Neural progenitor cell (in vitro differentiated cells): ENCODE data around the gene FITM1. TPM values are rescaled to one million over a fixed set of nuclear protein-coding genes. Genes with fewer than 3 reads are reported as not detected.

Experiments
- DNase-seq: peaks from one replicate; pipeline ENCODE4 v3.0.0-alpha.2; 2016; ENCODE audit warnings: low spot score
- H2AFZ ChIP-seq: fragments of 200-600 bp; sonication (generic); replicated peaks from 2 replicates; pipeline ENCODE4 v1.6.1; 2016; ENCODE audit warnings: antibody characterized with exemption
- H3F3A ChIP-seq: fragments of 200-600 bp; sonication (generic); 2 replicates; pipeline ENCODE4 v1.6.1; 2016; ENCODE audit warnings: antibody characterized with exemption, low read depth
- H3K27ac ChIP-seq: fragments of 200-600 bp; sonication (generic); 2 replicates; pipeline ENCODE4 v1.5.1; 2016; ENCODE audit warnings: mild to moderate bottlenecking
- H3K27me3 ChIP-seq: fragments of 200-600 bp; sonication (generic); 2 replicates; pipeline ENCODE4 v1.6.1; 2016; ENCODE audit warnings: mild to moderate bottlenecking, moderate library complexity
- H3K36me3 ChIP-seq: fragments of 200-600 bp; sonication (generic); 2 replicates; pipeline ENCODE4 v1.5.1; 2016
- H3K4me1 ChIP-seq: fragments of 200-600 bp; sonication (generic); 2 replicates; pipeline ENCODE4 v1.6.1; 2016; ENCODE audit warnings: mixed run types
- H3K4me2 ChIP-seq: fragments of 200-600 bp; sonication (generic); 2 replicates; pipeline ENCODE4 v1.6.1; 2016
- H3K4me3 ChIP-seq: fragments of 200-600 bp; sonication (generic); 2 replicates; pipeline ENCODE4 v1.5.1; 2016
- H3K79me2 ChIP-seq: fragments of 200-600 bp; sonication (generic); 2 replicates; pipeline ENCODE4 v1.6.1; 2016; ENCODE audit warnings: low read depth
- H3K9ac ChIP-seq: fragments of 200-600 bp; sonication (generic); 2 replicates; pipeline ENCODE4 v1.6.1; 2016
- H3K9me3 ChIP-seq: fragments of 200-600 bp; sonication (generic); 2 replicates; pipeline ENCODE4 v1.5.1; 2016; ENCODE audit warnings: low read depth
- H4K20me1 ChIP-seq: fragments of 200-600 bp; sonication (generic); 2 replicates; pipeline ENCODE4 v1.6.1; 2016; ENCODE audit warnings: low read depth
- H3K27ac Mint-ChIP-seq: 3 replicates; pipeline ENCODE4 v1.8.0; 2021; ENCODE audit warnings: mixed read lengths
- H3K27me3 Mint-ChIP-seq: 2 replicates; pipeline ENCODE4 v1.8.0; 2022; ENCODE audit warnings: low read depth, mild to moderate bottlenecking, inconsistent platforms, moderate library complexity, mixed read lengths; ENCODE audit not compliant: insufficient read depth
- H3K36me3 Mint-ChIP-seq: 3 replicates; pipeline ENCODE4 v1.8.0; 2021; ENCODE audit warnings: mixed read lengths
- H3K4me1 Mint-ChIP-seq: 3 replicates; pipeline ENCODE4 v1.8.0; 2021; ENCODE audit warnings: mixed read lengths
- H3K4me3 Mint-ChIP-seq: 3 replicates; pipeline ENCODE4 v1.8.0; 2021; ENCODE audit warnings: mild to moderate bottlenecking, moderate library complexity, mixed read lengths
- H3K9me3 Mint-ChIP-seq: 3 replicates; pipeline ENCODE4 v1.8.0; 2020; ENCODE audit warnings: mixed read lengths
- EZH2 ChIP-seq: fragments of 200-600 bp; sonication (generic); IDR thresholded peaks from 2 replicates; pipeline ENCODE4 v1.6.1; 2017; ENCODE audit warnings: antibody characterized with exemption, mild to moderate bottlenecking, moderate library complexity
- EZH2phosphoT487 ChIP-seq: fragments of 200-600 bp; sonication (generic); IDR thresholded peaks from 2 replicates; pipeline ENCODE4 v1.6.1; 2017; ENCODE audit warnings: antibody characterized with exemption
- total RNA-seq: library from RNA; depleted of rRNA; stranded (reverse); fragments of >200 nt; gene quantifications from 2 replicates; pipeline ENCODE4 v1.2.3, GENCODE V29; 2015; ENCODE audit warnings: low replicate concordance
- TF ChIP-seq, protein P1 (sequence below): fragments of 200-600 bp; sonication (generic); IDR thresholded peaks from 2 replicates; pipeline ENCODE4 v1.5.1; 2017; ENCODE audit warnings: antibody characterized with exemption, mild to moderate bottlenecking

FITM1 gene
- total RNA-seq, 1 donor from 2014 or later: 0.77 TPM

DNA sequence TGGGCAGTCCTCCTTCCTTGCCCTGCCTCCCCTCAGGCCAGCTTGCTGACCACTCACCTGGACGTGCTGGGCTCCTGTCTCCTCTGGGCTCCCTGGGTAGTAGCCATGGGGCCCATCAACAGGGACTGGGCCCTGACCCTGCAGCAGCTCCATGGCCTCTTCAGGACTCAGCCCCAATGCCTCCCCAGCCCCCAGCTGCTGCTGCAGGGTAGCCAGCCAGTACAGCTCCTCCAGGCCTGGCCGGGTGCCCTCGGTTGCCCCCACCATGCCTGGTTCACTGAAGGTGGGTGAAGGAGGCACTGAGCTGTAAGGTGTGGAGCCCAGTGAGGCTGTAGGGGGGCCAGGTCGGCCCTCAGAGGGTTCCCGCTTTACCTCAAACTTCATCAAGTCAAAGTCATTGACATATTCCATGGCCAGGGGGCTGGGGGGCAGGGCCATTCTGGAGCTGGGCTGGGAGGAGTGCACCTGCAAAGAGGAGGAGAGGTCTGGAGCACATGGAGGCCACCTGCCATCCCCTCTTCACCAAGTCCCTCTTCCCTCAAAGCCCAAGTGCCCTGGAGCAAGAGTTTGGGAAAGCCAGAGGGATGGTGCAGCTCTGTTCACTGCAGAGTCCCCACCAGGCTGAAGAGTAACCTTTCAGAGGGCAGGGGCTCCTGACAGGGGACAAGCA is 47.9 kb upstream of the FITM1 start:
- H3K4me1 Mint-ChIP-seq: peaks cover 34% of the 10 kb centered on the region
- Histone ChIP-seq H3K4me2 (peak overlapping the region; percentile 87), H3K36me3 (no peaks in the 10 kb centered on the region), H4K20me1 (no peaks in the 10 kb centered on the region), H3K9ac (no peak overlapping the region), H3K27ac (no peak overlapping the region), H2AFZ (no peak overlapping the region), H3K4me1 (peaks cover 48% of the 10 kb centered on the region), H3F3A (peaks cover 22% of the 10 kb centered on the region), H3K27me3 (peaks cover 39% of the 10 kb centered on the region), H3K79me2 (no peaks in the 10 kb centered on the region), H3K9me3 (no peaks in the 10 kb centered on the region), H3K4me3 (no peak overlapping the region)
- peaks cover 41% of the 10 kb centered on the region for H3K27me3 Mint-ChIP-seq
- DNase-seq: no peak
- TF ChIP-seq, protein P1, sequence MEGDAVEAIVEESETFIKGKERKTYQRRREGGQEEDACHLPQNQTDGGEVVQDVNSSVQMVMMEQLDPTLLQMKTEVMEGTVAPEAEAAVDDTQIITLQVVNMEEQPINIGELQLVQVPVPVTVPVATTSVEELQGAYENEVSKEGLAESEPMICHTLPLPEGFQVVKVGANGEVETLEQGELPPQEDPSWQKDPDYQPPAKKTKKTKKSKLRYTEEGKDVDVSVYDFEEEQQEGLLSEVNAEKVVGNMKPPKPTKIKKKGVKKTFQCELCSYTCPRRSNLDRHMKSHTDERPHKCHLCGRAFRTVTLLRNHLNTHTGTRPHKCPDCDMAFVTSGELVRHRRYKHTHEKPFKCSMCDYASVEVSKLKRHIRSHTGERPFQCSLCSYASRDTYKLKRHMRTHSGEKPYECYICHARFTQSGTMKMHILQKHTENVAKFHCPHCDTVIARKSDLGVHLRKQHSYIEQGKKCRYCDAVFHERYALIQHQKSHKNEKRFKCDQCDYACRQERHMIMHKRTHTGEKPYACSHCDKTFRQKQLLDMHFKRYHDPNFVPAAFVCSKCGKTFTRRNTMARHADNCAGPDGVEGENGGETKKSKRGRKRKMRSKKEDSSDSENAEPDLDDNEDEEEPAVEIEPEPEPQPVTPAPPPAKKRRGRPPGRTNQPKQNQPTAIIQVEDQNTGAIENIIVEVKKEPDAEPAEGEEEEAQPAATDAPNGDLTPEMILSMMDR: no peak
- TF ChIP-seq EZH2phosphoT487 (no peak), EZH2 (no peak)
- H3K9me3 Mint-ChIP-seq: no peaks in the 10 kb centered on the region
- no peaks in the 10 kb centered on the region for H3K36me3 Mint-ChIP-seq
- peak overlapping the region; percentile 88 for H3K4me3 Mint-ChIP-seq
- H3K27ac Mint-ChIP-seq: no peak overlapping the region

DNA sequence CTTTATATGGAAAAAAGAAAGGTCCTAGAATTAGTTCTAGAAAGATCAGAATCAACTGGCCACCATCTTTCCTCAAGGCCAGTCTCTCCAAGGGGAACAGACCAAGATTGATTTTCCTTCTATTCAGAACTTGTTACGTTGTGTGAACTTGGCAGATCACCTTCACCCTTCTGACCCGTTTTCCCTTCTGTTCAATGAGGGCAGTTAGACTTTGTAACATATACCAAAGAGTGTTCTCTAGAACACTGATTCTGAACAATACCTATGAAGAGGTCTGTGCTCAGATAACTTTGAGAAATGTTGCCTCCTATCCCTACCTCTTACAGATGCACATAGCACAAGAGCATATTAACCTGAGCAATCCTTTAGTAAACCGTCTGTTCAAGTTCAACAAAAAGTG is 47.0 kb upstream of the FITM1 start:
- Histone ChIP-seq H3K27me3 (peaks cover 39% of the 10 kb centered on the region), H3K4me3 (no peak overlapping the region), H3K9ac (no peak overlapping the region), H3K9me3 (no peaks in the 10 kb centered on the region), H2AFZ (no peak overlapping the region), H4K20me1 (no peaks in the 10 kb centered on the region), H3K4me2 (no peak overlapping the region), H3K4me1 (peaks cover 42% of the 10 kb centered on the region), H3K79me2 (no peaks in the 10 kb centered on the region), H3K36me3 (no peaks in the 10 kb centered on the region), H3F3A (peaks cover 22% of the 10 kb centered on the region), H3K27ac (no peak overlapping the region)
- Mint-ChIP-seq H3K27me3 (peaks cover 35% of the 10 kb centered on the region), H3K9me3 (no peaks in the 10 kb centered on the region), H3K4me3 (no peak overlapping the region), H3K4me1 (peaks cover 27% of the 10 kb centered on the region), H3K27ac (no peak overlapping the region), H3K36me3 (no peaks in the 10 kb centered on the region)
- TF ChIP-seq EZH2phosphoT487 (no peak), EZH2 (no peak)
- TF ChIP-seq, protein P1: no peak
- no peak for DNase-seq

DNA sequence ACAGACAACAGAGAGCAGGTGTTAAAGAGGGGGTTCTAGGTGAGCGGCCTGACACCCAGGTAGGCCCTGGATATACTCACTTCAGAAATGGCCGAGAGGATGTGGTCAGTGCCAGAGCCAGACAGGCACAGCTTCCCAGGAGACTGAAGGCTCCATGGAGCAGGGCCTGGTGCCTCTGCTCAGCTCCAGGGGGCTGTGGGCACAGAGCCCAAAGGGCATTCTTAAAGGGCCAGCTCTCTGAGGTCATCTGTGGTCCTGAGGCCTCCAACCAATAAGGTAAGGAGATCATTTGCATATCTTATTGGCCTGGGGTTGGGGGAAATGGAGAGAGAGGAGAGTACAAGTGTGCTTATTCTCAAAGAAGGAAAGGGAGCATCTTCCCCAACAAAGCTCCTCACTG is 46.0 kb upstream of the FITM1 start:
- DNase-seq: no peak
- H3K9ac ChIP-seq: no peak overlapping the region
- no peak overlapping the region for H3K4me2 ChIP-seq
- Mint-ChIP-seq H3K36me3 (no peaks in the 10 kb centered on the region), H3K27me3 (peaks cover 35% of the 10 kb centered on the region), H3K27ac (no peak overlapping the region), H3K4me3 (no peak overlapping the region), H3K4me1 (peaks cover 21% of the 10 kb centered on the region), H3K9me3 (no peaks in the 10 kb centered on the region)
- no peaks in the 10 kb centered on the region for H3K36me3 ChIP-seq
- no peak overlapping the region for H2AFZ ChIP-seq
- H3K27me3 ChIP-seq: peaks cover 39% of the 10 kb centered on the region
- peaks cover 14% of the 10 kb centered on the region for H3F3A ChIP-seq
- H3K79me2 ChIP-seq: no peaks in the 10 kb centered on the region
- H3K27ac ChIP-seq: no peak overlapping the region
- peaks cover 32% of the 10 kb centered on the region for H3K4me1 ChIP-seq
- TF ChIP-seq, protein P1: no peak
- TF ChIP-seq EZH2: no peak
- no peak for TF ChIP-seq EZH2phosphoT487
- no peak overlapping the region for H3K4me3 ChIP-seq
- no peaks in the 10 kb centered on the region for H3K9me3 ChIP-seq
- no peaks in the 10 kb centered on the region for H4K20me1 ChIP-seq
